Measurements from ENCODE around the gene SLC29A1.

The SLC29A1 gene

DNA sequence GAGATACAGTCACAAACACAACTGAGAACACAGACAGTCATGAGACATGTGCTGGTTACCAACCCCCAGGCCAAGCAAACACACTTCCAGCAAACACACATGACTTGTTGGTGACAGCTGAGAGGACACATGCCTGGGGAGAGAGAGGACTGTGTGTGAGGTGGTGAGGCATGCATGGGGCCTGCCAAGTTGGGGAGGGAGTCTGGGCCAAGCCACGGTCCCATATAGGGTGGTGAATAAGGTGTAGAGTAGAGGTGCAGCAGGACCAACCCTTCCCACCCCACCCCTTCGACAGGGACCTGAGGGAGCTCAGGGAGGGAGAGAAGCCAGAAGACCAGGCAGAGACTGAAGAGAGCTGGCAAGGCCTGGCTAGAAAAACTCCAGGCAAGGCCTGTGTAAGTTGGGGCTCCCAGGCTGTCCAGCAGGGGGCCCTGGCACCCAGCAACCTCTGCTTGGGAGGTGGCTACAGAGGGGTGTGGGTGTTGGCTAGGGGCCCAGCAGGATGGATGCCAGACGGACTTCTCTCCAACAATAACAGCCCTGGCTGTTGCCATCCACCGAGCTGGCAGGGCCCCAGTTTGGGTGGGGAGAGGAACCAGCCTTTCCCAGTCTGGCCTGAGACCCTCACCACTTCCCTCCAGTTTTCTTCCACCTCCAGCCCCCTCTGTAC, 2.0 kb upstream of the SLC29A1 start:
- ChIA-PET POLR2A (ENCODE audit: low non-redundant PET) (interaction anchor here (1.4 kb wide), 1 partner anchor 20 kb away, joined by 6 read pairs; no protein-coding TSS in a partner anchor), CTCF (interaction anchor here (0.5 to 1.7 kb wide), 12 partner anchors 9 to 126 kb away, joined by 3 to 7 read pairs (median 4); no protein-coding TSS in a partner anchor)
- TF ChIP-seq, protein P1, sequence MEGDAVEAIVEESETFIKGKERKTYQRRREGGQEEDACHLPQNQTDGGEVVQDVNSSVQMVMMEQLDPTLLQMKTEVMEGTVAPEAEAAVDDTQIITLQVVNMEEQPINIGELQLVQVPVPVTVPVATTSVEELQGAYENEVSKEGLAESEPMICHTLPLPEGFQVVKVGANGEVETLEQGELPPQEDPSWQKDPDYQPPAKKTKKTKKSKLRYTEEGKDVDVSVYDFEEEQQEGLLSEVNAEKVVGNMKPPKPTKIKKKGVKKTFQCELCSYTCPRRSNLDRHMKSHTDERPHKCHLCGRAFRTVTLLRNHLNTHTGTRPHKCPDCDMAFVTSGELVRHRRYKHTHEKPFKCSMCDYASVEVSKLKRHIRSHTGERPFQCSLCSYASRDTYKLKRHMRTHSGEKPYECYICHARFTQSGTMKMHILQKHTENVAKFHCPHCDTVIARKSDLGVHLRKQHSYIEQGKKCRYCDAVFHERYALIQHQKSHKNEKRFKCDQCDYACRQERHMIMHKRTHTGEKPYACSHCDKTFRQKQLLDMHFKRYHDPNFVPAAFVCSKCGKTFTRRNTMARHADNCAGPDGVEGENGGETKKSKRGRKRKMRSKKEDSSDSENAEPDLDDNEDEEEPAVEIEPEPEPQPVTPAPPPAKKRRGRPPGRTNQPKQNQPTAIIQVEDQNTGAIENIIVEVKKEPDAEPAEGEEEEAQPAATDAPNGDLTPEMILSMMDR (conservative IDR thresholded peaks at IDR 0.05; ENCODE audit: low read depth), result peak; percentile 87
- peak overlapping the region; percentile 86 for H3K27ac ChIP-seq
- DNase-seq (ENCODE audit: low spot score), result peak; percentile 84

DNA sequence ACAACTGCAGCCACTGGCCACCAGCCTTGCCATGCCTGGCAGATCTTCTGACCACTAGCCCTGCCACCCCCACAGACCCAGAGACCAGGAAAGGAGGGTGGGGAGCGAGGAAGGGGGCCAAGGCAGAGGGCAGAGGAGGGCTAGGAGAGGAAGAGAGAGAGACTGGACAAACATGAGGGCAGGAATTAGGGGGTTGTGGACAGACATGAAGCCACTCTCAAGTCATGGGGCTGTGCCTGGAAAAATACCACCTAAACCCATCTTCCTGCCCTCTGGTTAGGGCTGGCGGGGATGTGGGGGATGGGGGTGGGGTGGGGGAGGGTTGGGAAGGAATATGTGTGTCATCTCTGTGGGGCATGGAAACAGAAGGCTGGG, 1.4 kb upstream of the SLC29A1 start:
- ChIA-PET CTCF (interaction anchor here (0.5 to 2.7 kb wide), 8 partner anchors 9 to 44 kb away, joined by 3 to 11 read pairs (median 4); no protein-coding TSS in a partner anchor), POLR2A (ENCODE audit: low non-redundant PET) (interaction anchor here (1.4 kb wide), 1 partner anchor 21 kb away, joined by 6 read pairs; no protein-coding TSS in a partner anchor)
- H3K27ac ChIP-seq, result peak overlapping the region; percentile 86
- TF ChIP-seq, protein P1 (conservative IDR thresholded peaks at IDR 0.05; ENCODE audit: low read depth), result no peak
- DNase-seq (ENCODE audit: low spot score), result no peak

DNA sequence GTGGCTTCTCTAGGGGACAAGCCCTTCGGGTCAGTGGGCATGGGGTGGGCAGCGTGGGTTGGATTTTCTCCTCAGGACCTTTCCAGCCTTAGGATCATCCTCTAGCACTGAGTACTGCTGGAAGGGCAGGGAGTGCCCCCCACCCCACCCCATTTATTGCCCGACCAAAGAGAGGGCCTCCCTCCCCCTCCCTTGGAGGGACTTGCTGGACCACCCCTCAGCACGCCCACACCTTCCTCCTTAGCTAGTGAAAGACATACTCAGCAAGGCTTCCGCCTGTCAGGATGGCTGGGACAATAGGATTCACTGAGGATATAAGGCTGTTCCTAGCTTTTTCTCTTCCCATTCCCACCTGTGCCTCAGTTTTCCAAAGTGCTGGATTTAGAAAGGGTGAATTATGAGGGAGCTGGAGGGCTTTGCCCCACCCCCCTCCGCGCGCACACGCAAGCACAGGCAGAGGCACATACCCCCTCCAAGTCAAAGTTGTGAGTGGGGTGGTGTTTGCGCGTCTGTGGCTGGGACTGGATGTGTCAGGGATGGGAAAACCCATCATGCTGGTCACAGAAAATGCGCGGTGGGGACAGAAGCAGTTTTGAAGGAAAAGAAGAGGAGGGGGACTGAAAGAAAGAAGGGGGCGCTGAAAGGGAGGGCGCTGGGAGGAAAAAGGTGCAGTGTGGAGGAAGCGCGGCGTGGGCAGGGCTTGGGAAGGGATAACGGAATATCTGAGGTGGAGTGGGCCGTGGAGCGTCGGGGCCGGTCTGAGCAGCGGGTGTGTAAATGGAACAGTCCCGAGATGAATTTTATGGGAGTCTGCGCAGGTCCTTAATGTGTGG, 693 bp upstream of the SLC29A1 start:
- TF ChIP-seq, protein P1 (conservative IDR thresholded peaks at IDR 0.05; ENCODE audit: low read depth), result no peak
- CTCF ChIA-PET, result interaction anchor here (0.9 to 2.7 kb wide), 4 partner anchors 11 to 50 kb away, joined by 3 to 11 read pairs (median 4); no protein-coding TSS in a partner anchor
- H3K27ac ChIP-seq, result peak overlapping the region; percentile 86
- no peak for DNase-seq (ENCODE audit: low spot score)
- POLR2A ChIA-PET (ENCODE audit: low non-redundant PET), result interaction anchor here (0.5 to 0.6 kb wide), 3 partner anchors 10 to 279 kb away, joined by 3 read pairs; no protein-coding TSS in a partner anchor

DNA sequence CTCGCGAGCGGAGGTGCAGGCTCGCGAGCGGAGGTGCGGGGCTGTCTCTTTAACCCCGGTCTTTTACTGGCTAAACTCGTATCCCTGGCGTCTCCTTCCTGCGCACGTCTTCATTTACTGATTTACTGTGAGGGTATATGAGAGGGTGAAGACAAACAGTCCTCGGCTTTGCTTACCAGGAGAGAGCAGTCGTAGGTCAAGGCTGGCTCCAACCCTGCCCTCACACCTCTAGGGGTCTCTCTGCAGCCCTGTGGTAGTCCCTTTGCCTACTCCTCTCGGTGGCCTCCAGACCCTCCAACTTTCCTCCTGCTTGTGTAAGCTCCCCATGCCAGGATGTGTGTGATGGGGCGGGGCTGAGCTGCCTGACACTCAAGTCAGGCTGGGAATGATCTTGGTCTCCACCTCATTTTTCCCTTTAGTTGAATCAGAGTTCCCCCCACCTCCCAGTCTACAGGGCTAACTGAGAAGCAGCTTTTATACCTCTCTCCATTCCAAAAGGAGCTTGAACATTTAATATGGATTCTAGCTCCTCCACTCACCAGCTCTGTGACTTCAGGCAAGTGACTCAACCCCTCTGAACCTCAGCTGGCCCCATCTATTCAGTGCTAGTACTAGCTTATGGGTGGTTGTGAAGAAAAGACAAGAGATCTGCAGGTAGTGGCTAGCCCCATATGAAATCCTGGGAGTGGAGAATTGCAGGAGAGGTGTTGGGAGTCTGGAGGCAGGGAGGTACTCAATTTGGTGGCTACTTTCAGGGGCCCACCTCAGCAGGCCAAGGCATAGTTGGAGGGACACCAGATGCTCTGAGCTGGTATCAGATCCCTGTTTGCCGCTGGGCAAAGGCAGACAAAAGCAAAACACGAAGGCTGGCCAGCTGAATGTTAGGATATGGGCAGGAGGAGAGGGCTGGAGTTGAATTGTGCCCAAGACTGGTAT, 902 bp downstream of the SLC29A1 start:
- no peak for DNase-seq (ENCODE audit: low spot score)
- H3K27ac ChIP-seq, result peak overlapping the region; percentile 86
- TF ChIP-seq, protein P1 (conservative IDR thresholded peaks at IDR 0.05; ENCODE audit: low read depth), result no peak
- POLR2A ChIA-PET (ENCODE audit: low non-redundant PET), result no interaction called here
- CTCF ChIA-PET, result interaction anchor here (0.6 to 2.7 kb wide), 3 partner anchors 10 to 273 kb away, joined by 4 to 11 read pairs (median 5); no protein-coding TSS in a partner anchor

DNA sequence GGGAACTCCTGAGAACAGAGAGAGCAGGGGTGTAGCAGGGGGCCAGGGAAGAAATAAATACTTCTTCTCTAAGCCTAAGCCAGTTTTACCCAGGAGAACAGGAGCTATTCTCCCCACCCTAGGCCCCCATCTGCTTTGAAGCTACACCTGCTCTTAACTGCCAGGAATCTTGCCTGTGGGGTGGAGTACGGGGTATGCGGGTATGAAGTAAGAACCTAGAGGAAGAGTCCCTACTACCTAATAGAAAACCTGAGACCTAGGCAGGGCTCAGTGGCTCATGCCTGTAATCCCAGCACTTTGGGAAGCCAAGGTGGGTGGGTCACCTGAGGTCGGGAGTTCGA, 1.5 kb downstream of the SLC29A1 start:
- CTCF ChIA-PET, result interaction anchor here (0.6 to 2.7 kb wide), 3 partner anchors 9 to 273 kb away, joined by 3 to 11 read pairs (median 4); no protein-coding TSS in a partner anchor
- TF ChIP-seq, protein P1 (conservative IDR thresholded peaks at IDR 0.05; ENCODE audit: low read depth), result no peak
- peak overlapping the region; percentile 86 for H3K27ac ChIP-seq
- DNase-seq (ENCODE audit: low spot score), result no peak
- POLR2A ChIA-PET (ENCODE audit: low non-redundant PET), result no interaction called here

Measured in RWPE1 (cell line).